Measurements from ENCODE around the gene DPP6. TPM values are rescaled to one million over a fixed set of nuclear protein-coding genes. Genes with fewer than 3 reads are reported as not detected.

Gene DPP6
- total RNA-seq, 2 experiments from 2014 or later: not detected

DNA sequence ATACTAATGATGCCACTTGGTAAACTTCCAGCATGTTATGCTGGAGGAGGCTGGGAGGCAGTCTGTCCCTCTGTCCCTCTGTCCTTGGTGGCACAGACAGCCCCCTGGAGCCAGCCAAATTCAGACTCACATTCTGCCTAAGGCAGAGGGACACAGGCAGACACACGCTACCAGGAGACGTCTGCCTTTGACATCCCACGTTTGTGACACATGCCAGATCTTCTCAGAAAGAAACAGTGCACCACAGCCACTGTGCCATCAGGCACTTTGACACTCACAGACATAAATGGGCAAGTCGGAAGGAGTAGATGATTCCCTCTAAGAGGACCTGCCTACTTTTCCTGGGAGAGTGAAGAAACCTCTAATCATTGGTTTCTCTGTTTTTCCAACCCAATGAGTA lies 467.0 kb downstream of the DPP6 start:
- CTCF ChIA-PET (ENCODE audit: unreplicated experiment): no interaction called here
- Histone ChIP-seq H3K9me2 (ENCODE audit: insufficient read depth, low read length) (no peaks in the 10 kb centered on the region), H3K27ac (ENCODE audit: low read depth, low read length, poor library complexity, severe bottlenecking) (no peak overlapping the region), H3K36me3 (ENCODE audit: insufficient read depth, low read length) (no peaks in the 10 kb centered on the region), H2AFZ (ENCODE audit: low read length) (no peak overlapping the region), H3K4me1 (ENCODE audit: insufficient read depth, low read length, poor library complexity, severe bottlenecking) (no peaks in the 10 kb centered on the region), H3K79me2 (ENCODE audit: insufficient read depth, low read depth, low read length) (no peaks in the 10 kb centered on the region), H3K9me3 (ENCODE audit: low read length) (no peaks in the 10 kb centered on the region), H3K4me3 (ENCODE audit: low read depth, low read length, poor library complexity, severe bottlenecking) (no peak overlapping the region), H3K4me2 (ENCODE audit: low read length) (no peak overlapping the region), H4K20me1 (ENCODE audit: insufficient read depth, low read length) (no peaks in the 10 kb centered on the region)
- BruUV-seq (replicated peaks): no TSS peak
- TF ChIP-seq, protein P1, sequence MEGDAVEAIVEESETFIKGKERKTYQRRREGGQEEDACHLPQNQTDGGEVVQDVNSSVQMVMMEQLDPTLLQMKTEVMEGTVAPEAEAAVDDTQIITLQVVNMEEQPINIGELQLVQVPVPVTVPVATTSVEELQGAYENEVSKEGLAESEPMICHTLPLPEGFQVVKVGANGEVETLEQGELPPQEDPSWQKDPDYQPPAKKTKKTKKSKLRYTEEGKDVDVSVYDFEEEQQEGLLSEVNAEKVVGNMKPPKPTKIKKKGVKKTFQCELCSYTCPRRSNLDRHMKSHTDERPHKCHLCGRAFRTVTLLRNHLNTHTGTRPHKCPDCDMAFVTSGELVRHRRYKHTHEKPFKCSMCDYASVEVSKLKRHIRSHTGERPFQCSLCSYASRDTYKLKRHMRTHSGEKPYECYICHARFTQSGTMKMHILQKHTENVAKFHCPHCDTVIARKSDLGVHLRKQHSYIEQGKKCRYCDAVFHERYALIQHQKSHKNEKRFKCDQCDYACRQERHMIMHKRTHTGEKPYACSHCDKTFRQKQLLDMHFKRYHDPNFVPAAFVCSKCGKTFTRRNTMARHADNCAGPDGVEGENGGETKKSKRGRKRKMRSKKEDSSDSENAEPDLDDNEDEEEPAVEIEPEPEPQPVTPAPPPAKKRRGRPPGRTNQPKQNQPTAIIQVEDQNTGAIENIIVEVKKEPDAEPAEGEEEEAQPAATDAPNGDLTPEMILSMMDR (conservative IDR thresholded peaks at IDR 0.05; ENCODE audit: low read length): no peak
- no peak for TF ChIP-seq EZH2phosphoT487 (IDR thresholded peaks at IDR 0.05; ENCODE audit: borderline replicate concordance, low read depth, low read length)
- no peak for DNase-seq (ENCODE audit: low spot score)
- POLR2A ChIA-PET: interaction anchor here (1.7 kb wide), 1 partner anchor 13 kb away, joined by 5 read pairs; no protein-coding TSS in a partner anchor
- intact Hi-C loops (cut with micrococcal nuclease; ENCODE audit: unreplicated experiment): no loop called here

DNA sequence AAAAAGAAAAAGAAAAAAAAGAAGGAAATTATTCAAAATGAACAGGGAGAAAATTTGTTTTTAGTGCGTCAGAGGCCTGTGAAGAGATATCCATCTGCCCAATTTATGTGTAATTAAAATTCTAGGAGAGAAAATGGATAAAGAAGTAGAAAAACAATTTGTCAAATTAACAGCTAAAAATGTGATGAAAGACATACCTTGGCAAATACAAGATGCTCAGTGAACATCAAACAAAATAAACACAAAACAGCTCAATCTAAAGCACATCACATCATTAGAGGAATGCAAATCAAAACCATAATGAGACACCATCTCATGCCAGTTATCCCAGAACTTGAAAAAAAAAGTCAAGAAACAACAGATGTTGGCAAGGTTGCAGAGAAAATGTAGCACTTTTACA lies 477.9 kb downstream of the DPP6 start:
- ChIA-PET CTCF (ENCODE audit: unreplicated experiment) (no interaction called here), POLR2A (no interaction called here)
- no peak for TF ChIP-seq EZH2phosphoT487 (IDR thresholded peaks at IDR 0.05; ENCODE audit: borderline replicate concordance, low read depth, low read length)
- TF ChIP-seq, protein P1 (conservative IDR thresholded peaks at IDR 0.05; ENCODE audit: low read length): no peak
- no peaks in the 10 kb centered on the region for H3K9me2 ChIP-seq (ENCODE audit: insufficient read depth, low read length)
- no peak overlapping the region for H2AFZ ChIP-seq (ENCODE audit: low read length)
- intact Hi-C loops (cut with micrococcal nuclease; ENCODE audit: unreplicated experiment): no loop called here
- no peaks in the 10 kb centered on the region for H3K4me1 ChIP-seq (ENCODE audit: insufficient read depth, low read length, poor library complexity, severe bottlenecking)
- no peaks in the 10 kb centered on the region for H3K36me3 ChIP-seq (ENCODE audit: insufficient read depth, low read length)
- H3K79me2 ChIP-seq (ENCODE audit: insufficient read depth, low read depth, low read length): no peaks in the 10 kb centered on the region
- H4K20me1 ChIP-seq (ENCODE audit: insufficient read depth, low read length): no peaks in the 10 kb centered on the region
- no peak for DNase-seq (ENCODE audit: low spot score)
- no peak overlapping the region for H3K4me3 ChIP-seq (ENCODE audit: low read depth, low read length, poor library complexity, severe bottlenecking)
- no peak overlapping the region for H3K4me2 ChIP-seq (ENCODE audit: low read length)
- no TSS peak for BruUV-seq (replicated peaks)
- H3K9me3 ChIP-seq (ENCODE audit: low read length): no peaks in the 10 kb centered on the region
- no peak overlapping the region for H3K27ac ChIP-seq (ENCODE audit: low read depth, low read length, poor library complexity, severe bottlenecking)

DNA sequence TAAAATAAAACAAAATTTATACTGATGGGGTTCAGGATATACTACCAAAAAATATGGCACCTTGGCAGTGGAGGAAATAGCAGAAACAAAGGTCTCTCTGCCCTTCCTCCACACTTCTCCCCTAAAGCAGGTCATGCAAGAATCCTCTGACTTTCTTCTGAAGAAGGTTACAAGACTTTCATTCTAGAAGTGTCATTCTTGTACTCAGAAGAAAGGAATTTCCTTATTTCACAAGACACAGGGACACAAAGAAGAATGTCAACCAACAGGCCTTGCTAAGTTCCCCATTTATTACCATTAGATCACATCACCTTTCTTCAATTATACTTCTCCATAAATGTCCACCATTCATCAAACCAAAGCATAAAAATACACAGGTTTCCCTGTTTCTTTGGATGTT lies 480.6 kb downstream of the DPP6 start:
- Histone ChIP-seq H3K27ac (ENCODE audit: low read depth, low read length, poor library complexity, severe bottlenecking) (no peak overlapping the region), H3K36me3 (ENCODE audit: insufficient read depth, low read length) (no peaks in the 10 kb centered on the region), H3K9me3 (ENCODE audit: low read length) (no peaks in the 10 kb centered on the region), H3K4me3 (ENCODE audit: low read depth, low read length, poor library complexity, severe bottlenecking) (no peak overlapping the region), H2AFZ (ENCODE audit: low read length) (no peak overlapping the region), H3K9me2 (ENCODE audit: insufficient read depth, low read length) (no peaks in the 10 kb centered on the region), H3K4me2 (ENCODE audit: low read length) (no peak overlapping the region), H4K20me1 (ENCODE audit: insufficient read depth, low read length) (no peaks in the 10 kb centered on the region), H3K79me2 (ENCODE audit: insufficient read depth, low read depth, low read length) (no peaks in the 10 kb centered on the region), H3K4me1 (ENCODE audit: insufficient read depth, low read length, poor library complexity, severe bottlenecking) (no peaks in the 10 kb centered on the region)
- no TSS peak for BruUV-seq (replicated peaks)
- intact Hi-C loops (cut with micrococcal nuclease; ENCODE audit: unreplicated experiment): no loop called here
- no peak for DNase-seq (ENCODE audit: low spot score)
- ChIA-PET POLR2A (interaction anchor here (1.2 kb wide), 1 partner anchor 13 kb away, joined by 5 read pairs; no protein-coding TSS in a partner anchor), CTCF (ENCODE audit: unreplicated experiment) (no interaction called here)
- TF ChIP-seq EZH2phosphoT487 (IDR thresholded peaks at IDR 0.05; ENCODE audit: borderline replicate concordance, low read depth, low read length): no peak
- TF ChIP-seq, protein P1 (conservative IDR thresholded peaks at IDR 0.05; ENCODE audit: low read length): no peak
